GM19099 (cell line): ENCODE results near the gene ADAMTS12.

Experiments used
- POLR2A ChIP-seq: IDR thresholded peaks from 3 replicates; pipeline ENCODE4 v1.6.1; 2011; ENCODE audit warnings: low read depth; ENCODE audit not compliant: insufficient read length; ENCODE audit errors: extremely low read depth

ADAMTS12 gene

DNA sequence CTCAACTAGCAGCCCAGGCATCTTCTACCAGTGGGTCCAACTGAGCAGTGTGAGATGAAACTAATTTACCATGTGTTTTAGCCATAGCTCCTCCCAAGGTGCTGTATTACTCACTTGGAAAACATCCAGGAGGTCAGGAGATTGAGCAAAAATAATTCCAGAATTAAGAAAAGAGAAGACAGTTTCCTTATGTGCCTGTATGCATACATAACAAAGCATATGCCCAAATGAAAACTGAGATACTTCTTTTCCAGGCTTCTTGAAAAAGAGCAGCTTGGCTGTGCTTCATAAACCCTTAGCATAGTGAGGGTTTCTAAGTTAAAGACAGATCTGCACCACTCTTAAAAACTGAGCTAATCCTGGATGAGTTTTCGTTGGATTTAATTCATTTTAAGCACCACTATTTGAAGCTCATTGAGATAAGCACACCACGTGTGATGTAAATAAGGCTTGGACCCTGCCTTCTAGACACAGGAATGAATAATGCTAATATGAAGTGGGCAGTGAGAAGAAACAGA, 119.4 kb downstream of the ADAMTS12 start:
- TF ChIP-seq POLR2A = no peak

DNA sequence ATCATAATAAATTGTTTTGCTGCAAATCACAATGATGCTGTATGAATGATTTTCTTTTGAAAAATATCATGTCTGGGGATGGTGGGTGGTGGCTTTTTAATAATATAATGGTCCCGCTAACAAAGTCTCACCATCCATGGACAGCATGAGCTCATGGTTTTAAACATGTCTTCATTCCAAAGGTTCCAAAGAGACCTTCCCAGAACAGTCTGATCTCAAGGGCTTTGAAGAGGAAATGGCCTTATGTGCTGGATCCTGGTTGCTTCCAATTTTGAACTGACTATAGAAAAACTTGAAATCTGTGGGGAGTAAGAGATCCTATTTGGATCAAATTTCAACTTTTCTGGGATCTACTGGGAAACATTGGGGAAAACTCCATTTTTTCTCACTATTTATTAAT, 121.8 kb downstream of the ADAMTS12 start:
- TF ChIP-seq POLR2A = no peak

DNA sequence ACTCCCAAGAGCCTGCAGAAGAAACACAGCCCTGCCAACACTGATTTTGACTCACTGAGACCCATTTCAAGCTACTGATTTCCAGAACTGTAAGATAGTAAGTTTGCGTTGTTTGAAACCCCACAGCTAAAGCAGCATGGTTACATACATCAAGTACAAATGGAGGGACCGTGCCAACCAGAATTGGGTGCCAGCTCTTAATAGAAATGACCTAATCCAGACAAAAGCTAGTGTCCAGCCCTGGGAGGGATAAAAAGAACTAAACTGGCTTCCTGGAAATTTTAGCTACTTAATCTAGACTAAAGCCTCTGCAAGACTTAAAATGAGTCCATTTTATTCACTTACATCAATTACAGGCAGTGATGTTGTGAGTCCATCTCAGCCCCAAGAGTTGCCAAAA, 122.6 kb downstream of the ADAMTS12 start:
- TF ChIP-seq POLR2A = no peak

DNA sequence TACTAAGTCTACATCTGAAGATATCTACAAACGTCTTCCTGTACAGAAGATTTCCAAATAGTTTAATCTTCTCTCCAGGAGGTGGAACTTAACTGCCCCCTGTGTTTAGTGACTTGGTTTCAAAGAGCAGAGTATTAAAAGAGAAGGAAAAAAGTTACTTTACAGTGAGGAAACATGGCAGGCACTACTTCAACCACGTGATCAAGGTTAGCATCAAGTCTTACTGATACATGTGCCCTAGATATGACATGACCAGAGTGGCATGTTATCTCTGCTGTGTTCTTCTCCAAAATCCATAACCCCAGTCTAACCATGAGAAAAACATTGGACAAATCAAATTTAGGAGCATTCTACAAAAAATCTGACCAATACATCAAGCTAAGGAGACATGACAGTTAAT, 125.8 kb downstream of the ADAMTS12 start:
- no peak for TF ChIP-seq POLR2A

DNA sequence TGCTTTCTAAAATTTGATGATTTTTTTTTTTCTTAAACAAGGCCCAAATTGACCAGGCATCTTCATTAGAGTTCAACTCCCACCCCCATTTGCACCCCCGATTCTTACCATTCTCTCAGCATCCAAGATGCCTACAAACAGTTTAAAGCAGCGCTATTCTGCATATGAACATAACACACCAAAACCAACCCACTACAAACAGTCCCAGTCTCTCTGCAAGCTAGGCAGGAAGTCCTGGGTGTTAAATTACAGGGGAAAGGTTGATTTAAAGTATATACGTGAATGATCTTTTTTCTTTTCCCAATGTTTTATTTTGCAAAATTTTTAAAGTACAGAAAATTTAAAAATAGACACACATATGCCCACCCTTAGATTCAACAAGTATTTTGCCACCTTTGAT, 127.0 kb downstream of the ADAMTS12 start:
- TF ChIP-seq POLR2A = no peak

DNA sequence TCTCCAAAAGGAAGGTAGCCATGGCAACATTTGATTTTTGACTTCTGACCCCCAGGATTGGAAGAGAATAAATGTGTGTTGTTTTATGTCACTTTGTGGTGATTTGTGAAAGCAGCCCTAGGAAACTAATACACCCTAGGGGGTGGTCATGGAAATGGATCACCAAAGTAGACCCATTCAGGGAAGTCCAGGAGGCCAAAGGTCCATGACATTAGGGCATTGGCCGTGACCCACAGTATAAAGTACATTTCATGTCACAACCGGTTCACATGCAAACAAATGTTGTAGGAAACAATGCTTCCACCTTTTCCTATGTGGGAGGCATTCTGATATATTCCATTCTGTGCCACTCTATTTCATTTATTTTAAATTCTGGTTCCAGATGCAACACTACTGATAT, 128.4 kb downstream of the ADAMTS12 start:
- TF ChIP-seq POLR2A = no peak

DNA sequence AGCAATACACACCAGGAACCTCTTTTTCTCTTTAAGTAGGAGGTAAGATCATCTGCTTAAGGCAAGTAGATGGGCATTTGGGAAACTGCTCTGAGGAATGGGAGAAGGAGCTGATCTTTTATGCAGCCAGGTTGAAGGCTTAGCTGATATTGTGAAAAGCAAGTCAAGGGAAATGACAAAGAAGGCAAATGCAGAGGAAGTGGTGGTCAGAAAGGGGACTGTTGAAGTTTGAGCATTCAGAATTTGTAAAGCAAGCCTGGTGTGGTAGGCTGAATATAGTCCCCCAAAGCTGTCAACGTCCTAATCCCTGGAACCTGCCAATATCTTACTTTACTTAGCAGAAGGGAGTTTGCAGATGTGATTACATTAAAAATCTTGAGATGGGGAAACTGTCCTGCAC, 128.9 kb downstream of the ADAMTS12 start:
- TF ChIP-seq POLR2A = no peak

DNA sequence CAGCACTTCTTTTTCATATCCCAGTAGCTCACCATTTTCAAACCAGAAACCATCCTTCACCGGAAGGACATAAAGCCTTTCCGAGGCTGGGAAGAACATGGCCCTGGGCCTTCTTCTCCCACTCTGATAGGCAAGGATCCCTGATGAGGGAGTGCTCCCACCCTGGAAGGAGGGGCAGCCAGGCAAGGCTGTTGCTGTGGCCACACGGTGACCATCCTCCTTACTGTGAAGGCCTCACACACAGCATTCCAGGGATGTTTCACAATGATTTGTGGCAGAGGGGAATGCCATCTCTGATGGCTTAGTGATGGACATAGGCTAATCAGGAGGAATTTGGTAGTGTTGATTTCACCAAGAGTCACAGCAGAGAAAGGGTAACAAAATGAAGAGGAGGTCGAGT, 130.7 kb downstream of the ADAMTS12 start:
- TF ChIP-seq POLR2A = no peak

DNA sequence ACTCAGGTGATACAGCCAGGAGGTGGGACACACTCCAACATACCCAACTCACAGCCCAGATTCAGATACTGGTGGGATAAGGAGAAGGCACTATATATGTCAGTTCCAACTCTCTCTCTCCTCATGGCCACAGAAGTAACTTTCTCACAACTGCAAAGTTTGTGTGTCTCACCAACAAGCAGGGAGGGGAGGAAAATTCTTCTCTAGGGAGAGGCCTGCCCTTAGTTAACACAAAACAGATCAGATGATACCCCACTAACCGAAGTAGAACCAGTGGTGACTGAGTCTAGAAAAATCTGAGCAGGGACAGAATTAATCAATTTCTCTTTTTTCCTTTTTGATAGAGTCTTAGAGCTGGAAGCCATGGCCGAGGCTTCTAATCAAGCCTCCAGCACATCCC, 133.1 kb downstream of the ADAMTS12 start:
- TF ChIP-seq POLR2A = no peak

DNA sequence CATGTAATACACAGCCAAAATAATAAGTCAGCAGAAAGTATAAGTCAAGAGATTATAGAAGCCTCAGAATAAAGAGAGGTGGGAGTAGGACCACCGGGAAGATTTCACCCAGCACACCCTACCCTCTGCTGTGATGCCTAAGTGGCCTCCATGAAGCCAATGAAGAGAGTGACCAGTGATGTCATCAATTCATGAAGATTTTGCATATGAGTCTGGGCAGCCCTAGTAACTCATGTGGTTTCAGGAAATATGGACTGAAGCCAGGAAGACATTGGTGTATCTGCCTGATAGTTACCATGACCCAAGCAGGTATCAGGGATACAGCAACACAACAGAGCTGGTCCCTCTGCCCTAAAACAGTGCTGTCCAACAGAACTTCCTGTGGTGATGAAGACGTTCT, 135.3 kb downstream of the ADAMTS12 start:
- TF ChIP-seq POLR2A = no peak

DNA sequence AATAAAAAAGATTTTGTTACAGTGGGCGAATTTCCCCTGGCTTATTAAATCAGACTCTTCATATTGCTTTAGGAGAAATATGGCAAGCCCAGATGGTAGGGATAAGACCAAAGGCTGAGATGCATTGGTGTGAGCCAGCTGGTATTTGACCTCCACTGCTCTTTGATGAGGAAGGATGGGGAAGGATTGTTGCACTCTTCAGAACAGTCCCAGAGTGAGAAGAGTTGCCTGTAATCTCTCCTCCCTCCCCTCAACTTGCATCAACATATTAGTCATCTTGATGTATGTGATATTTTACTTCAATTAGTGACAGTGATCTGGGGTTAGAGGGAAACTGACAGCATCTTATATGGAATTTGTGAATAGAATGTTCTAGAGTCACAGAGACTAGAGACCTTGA, 136.6 kb downstream of the ADAMTS12 start:
- no peak for TF ChIP-seq POLR2A

DNA sequence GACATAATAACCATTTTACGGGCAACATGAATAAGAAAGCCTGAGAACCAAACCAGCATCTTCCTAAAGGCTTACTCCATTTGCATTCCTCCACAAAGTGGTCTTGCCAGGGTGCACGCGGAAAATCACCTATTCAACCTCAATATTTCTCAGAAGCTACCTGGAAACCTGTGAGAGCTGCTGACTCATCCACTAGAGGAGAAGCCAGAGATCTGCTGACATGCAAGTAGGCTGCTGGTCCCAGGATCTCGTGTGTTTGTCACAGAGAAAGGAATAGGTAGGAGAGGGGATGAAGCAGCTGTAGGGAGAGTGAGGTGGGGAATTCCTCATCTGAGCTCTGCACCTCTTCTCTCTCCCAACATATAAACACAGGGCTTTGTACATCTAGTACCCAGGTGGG, 138.1 kb downstream of the ADAMTS12 start:
- no peak for TF ChIP-seq POLR2A

DNA sequence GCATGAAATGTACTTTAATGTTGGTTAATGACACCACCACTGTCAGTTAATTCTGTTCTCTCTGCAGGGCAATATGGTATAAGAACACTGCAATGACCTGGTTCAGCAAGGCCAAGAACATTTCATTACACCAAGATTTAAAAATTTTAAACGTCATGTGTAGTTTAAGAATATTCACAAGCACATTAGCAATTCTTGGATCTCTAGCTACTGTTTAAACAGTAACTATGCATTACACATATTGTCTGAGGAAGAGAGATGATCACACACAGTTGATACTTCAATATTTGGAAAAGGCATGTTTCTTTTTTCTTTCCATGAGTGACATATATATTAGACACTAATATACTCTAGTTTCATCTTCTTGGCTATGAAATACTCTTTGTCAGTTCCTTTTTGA, 143.0 kb downstream of the ADAMTS12 start:
- no peak for TF ChIP-seq POLR2A

DNA sequence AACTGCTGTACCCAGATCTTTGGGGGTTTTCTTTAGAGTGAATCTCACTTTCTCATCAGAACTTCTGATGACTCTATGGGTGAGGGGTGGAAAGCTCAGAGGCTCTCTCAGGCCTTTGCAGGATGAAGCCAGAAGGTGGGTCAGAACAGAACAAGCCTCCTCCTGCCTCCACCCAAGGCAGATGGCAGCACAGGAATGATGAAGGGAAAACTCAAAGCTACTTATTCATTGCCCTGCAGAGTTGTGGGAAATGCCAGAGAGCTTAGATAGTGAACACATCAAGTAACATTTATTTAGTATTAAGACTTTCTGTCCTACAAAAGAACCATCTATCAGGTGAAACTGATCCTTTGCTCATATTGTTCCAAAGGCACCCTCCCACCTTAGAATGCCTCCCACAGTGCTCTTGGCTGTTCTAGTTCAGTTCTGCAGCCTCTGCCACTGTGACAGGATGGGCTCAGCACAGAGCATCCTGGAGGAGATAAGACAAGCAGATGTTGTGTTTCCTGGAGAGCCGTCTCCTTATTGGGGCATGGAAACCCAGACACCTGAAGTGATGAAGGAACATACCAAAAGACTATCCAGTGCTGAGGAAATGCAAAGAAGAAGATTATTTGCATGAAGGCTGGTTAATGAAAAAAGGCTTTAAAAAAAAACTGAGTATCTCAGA, 146.6 kb downstream of the ADAMTS12 start:
- TF ChIP-seq POLR2A = no peak

DNA sequence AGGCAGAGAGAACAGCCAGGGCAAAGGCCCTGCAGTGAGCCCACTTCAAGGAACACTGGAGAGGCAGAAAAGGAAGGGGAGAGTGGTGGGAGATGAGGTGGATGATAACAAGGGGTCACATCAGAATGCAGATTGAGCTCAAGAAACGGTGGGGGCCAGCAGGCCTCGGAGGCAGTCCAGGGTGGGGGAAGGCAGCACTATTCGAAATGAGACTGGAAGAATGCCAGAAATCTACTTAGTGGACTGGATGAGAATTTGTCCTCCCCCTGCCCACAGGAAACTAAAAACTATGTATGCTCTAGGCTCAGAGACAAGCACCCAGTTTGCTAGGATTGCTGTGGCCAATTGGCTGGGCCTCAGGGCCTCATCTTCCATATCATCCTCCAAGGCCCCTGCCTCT, 148.7 kb downstream of the ADAMTS12 start:
- TF ChIP-seq POLR2A = no peak

DNA sequence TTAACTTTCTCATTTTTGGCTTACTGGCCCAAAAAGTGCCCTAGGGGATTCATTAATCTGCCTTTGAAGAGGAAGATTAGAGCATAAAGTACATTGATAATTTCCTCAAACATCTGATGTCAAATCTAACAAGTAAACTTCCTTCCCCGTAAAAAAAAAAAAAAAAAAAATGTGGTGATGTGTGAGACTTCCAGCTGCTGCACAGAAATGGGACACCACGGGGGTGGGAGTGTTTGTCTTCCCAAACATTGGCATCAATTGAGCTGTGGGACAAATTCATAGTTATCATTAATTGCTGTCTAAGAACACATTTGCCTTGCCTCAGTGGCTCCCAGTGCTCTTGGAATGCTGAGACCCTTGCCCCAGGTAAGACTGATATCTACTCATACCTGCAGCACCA, 149.6 kb downstream of the ADAMTS12 start:
- no peak for TF ChIP-seq POLR2A

DNA sequence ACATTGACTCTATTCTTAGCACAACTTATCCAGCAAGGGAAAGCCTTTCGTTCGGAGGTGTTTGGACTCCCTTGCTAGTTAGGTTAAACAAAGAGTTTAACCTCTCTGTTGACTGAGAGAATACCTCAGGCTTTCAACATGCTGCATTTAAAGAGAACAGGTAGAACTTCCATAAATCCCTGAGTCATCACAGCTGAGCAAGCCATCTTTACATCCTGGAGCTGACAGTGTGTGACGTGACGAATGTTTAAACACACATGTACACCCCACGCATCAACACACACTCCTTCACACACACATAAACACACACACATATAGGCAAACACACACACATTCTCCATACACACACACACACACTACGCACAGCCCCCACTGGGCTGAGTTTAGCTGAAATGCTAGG, 152.8 kb downstream of the ADAMTS12 start:
- TF ChIP-seq POLR2A = no peak
